T-helper 9 cell (primary cell): ENCODE measurements around the gene PGAP6.
"Not testable (repeated sequence)": the region's sequence is repeated elsewhere in the genome, so short reads cannot be mapped to it uniquely, and the experiment has no call there.

Source experiments
- DNase-seq: peaks from one replicate; pipeline ENCODE4 v3.0.0-alpha.2; 2020

The PGAP6 gene

GRCh38 chr16:401468-402348 is 19.9 kb upstream of the PGAP6 start, which contains the start of gene DECR2:
DECR2 (plus strand) TSS chr16:401885; CDS start chr16:401964, 79 bp downstream.
- peak; percentile 100 for DNase-seq

GRCh38 chr16:400061-400591 is 18.3 kb upstream of the PGAP6 start:
- DNase-seq, result no peak

- no peak for DNase-seq
These were observed 17.7 kb upstream of the PGAP6 start for GRCh38 chr16:399340-400019.

- no peak for DNase-seq
These were observed 17.0 kb upstream of the PGAP6 start for GRCh38 chr16:398561-399339.

GRCh38 chr16:397736-398332 is 16.1 kb upstream of the PGAP6 start:
- no peak for DNase-seq

- DNase-seq, result no peak
These were observed 15.4 kb upstream of the PGAP6 start, which contains the start of gene NME4 for GRCh38 chr16:397135-397661. NME4 (plus strand) TSS chr16:397199; CDS start chr16:397223, 24 bp downstream.

GRCh38 chr16:396605-397004 is 14.8 kb upstream of the PGAP6 start:
- no peak for DNase-seq

GRCh38 chr16:396199-396598 is 14.4 kb upstream of the PGAP6 start:
- DNase-seq, result no peak

- no peak for DNase-seq
These were observed 10.8 kb upstream of the PGAP6 start for GRCh38 chr16:392450-393030.

- DNase-seq, result peak; percentile 55
These were observed 10.1 kb upstream of the PGAP6 start for GRCh38 chr16:391885-392335.

- DNase-seq, result no peak
These were observed 7.6 kb upstream of the PGAP6 start for GRCh38 chr16:389352-389751.

GRCh38 chr16:387761-388666 is 6.2 kb upstream of the PGAP6 start:
- not testable (repeated sequence) for DNase-seq

GRCh38 chr16:386641-387156 is 4.9 kb upstream of the PGAP6 start:
- DNase-seq, result no peak

GRCh38 chr16:383326-384051 is 1.7 kb upstream of the PGAP6 start:
- DNase-seq, result peak; percentile 44

- DNase-seq, result peak; percentile 29
These were observed 578 bp downstream of the PGAP6 start for GRCh38 chr16:381012-381788.

- no peak for DNase-seq
These were observed 1.1 kb downstream of the PGAP6 start for GRCh38 chr16:380762-381011.

GRCh38 chr16:379961-380761 is 1.6 kb downstream of the PGAP6 start:
- DNase-seq, result no peak
